Measurements from ENCODE around the gene GADD45G. TPM values are rescaled to one million over a fixed set of nuclear protein-coding genes. Genes with fewer than 3 reads are reported as not detected.

Gene GADD45G
- polyA plus RNA-seq, 1 donor from 2014 or later: 161 TPM

- Histone ChIP-seq H3K9me2 (ENCODE audit: insufficient read depth, low read length) (no peaks in the 10 kb centered on the region), H3K9ac (ENCODE audit: low read length) (no peak overlapping the region), H2AFZ (ENCODE audit: low read depth, low read length) (no peak overlapping the region), H3K36me3 (ENCODE audit: insufficient read depth, low read length) (no peaks in the 10 kb centered on the region), H3K27me3 (ENCODE audit: insufficient read depth, low read depth, low read length) (no peaks in the 10 kb centered on the region), H3F3A (ENCODE audit: insufficient read depth, low read length, poor library complexity, severe bottlenecking) (no peaks in the 10 kb centered on the region), H3K4me3 (ENCODE audit: low read length) (no peak overlapping the region), H3K9me3 (ENCODE audit: low read length) (no peaks in the 10 kb centered on the region), H4K20me1 (ENCODE audit: insufficient read depth) (no peaks in the 10 kb centered on the region), H3K4me2 (ENCODE audit: low read length) (no peak overlapping the region), H3K79me2 (replicated peaks; ENCODE audit: insufficient read depth, low read length) (no peaks in the 10 kb centered on the region), H3K27ac (ENCODE audit: low read length) (no peak overlapping the region)
- no peak for TF ChIP-seq EP300 (conservative IDR thresholded peaks at IDR 0.05; ENCODE audit: poor library complexity, severe bottlenecking)
- TF ChIP-seq POLR2AphosphoS5 (IDR thresholded peaks at IDR 0.05): no peak
- no peak for TF ChIP-seq CTCF (IDR thresholded peaks at IDR 0.05; ENCODE audit: poor library complexity, severe bottlenecking)
- no peak for TF ChIP-seq MXI1 (conservative IDR thresholded peaks at IDR 0.05; ENCODE audit: poor library complexity, severe bottlenecking)
- TF ChIP-seq REST (IDR thresholded peaks at IDR 0.05; ENCODE audit: borderline replicate concordance): no peak
- TF ChIP-seq TAF1 (IDR thresholded peaks at IDR 0.05; ENCODE audit: low read depth): no peak
- TF ChIP-seq EZH2 (IDR thresholded peaks at IDR 0.05; ENCODE audit: borderline replicate concordance, insufficient read depth, low read length, poor library complexity, severe bottlenecking): no peak
- TF ChIP-seq RAD21 (conservative IDR thresholded peaks at IDR 0.05): no peak
- no peak for TF ChIP-seq SMC3 (conservative IDR thresholded peaks at IDR 0.05; ENCODE audit: poor library complexity)
These were observed 41.6 kb downstream of the GADD45G start for GRCh38 chr9:89646189-89646939.

GRCh38 chr9:89647366-89648128 is 42.7 kb downstream of the GADD45G start:
- Histone ChIP-seq H3K36me3 (ENCODE audit: insufficient read depth, low read length) (no peaks in the 10 kb centered on the region), H3K4me2 (ENCODE audit: low read length) (no peak overlapping the region), H4K20me1 (ENCODE audit: insufficient read depth) (no peaks in the 10 kb centered on the region), H3K9ac (ENCODE audit: low read length) (no peak overlapping the region), H3K27me3 (ENCODE audit: insufficient read depth, low read depth, low read length) (no peaks in the 10 kb centered on the region), H3K9me3 (ENCODE audit: low read length) (no peaks in the 10 kb centered on the region), H3K4me3 (ENCODE audit: low read length) (no peak overlapping the region), H3K9me2 (ENCODE audit: insufficient read depth, low read length) (no peaks in the 10 kb centered on the region), H3F3A (ENCODE audit: insufficient read depth, low read length, poor library complexity, severe bottlenecking) (no peaks in the 10 kb centered on the region), H3K79me2 (replicated peaks; ENCODE audit: insufficient read depth, low read length) (no peaks in the 10 kb centered on the region), H2AFZ (ENCODE audit: low read depth, low read length) (no peak overlapping the region), H3K27ac (ENCODE audit: low read length) (no peak overlapping the region)
- no peak for TF ChIP-seq RAD21 (conservative IDR thresholded peaks at IDR 0.05)
- no peak for TF ChIP-seq SMC3 (conservative IDR thresholded peaks at IDR 0.05; ENCODE audit: poor library complexity)
- no peak for TF ChIP-seq TAF1 (IDR thresholded peaks at IDR 0.05; ENCODE audit: low read depth)
- no peak for TF ChIP-seq CTCF (IDR thresholded peaks at IDR 0.05; ENCODE audit: poor library complexity, severe bottlenecking)
- TF ChIP-seq MXI1 (conservative IDR thresholded peaks at IDR 0.05; ENCODE audit: poor library complexity, severe bottlenecking): no peak
- TF ChIP-seq REST (IDR thresholded peaks at IDR 0.05; ENCODE audit: borderline replicate concordance): no peak
